ENCODE measurements around the gene GSG1L.

GRCh38 chr16:28052274-28053128 is 11.0 kb downstream of the GSG1L start:
- TF ChIP-seq ARNT (IDR thresholded peaks at IDR 0.05) (no peak), FOXA1 (IDR thresholded peaks at IDR 0.05) (no peak)
